H1 (cell line): ENCODE measurements around the gene MFN1. TPM values are rescaled to one million over a fixed set of nuclear protein-coding genes. Genes with fewer than 3 reads are reported as not detected.

Experiments
- CTCF ChIA-PET: fragments of 300-600 bp; sonication (Branson Sonifier 250); formaldehyde crosslinking; loops from one replicate; lab custom pipeline; 2021; ENCODE audit not compliant: partially characterized antibody; lab: Charles Lee
- POLR2A ChIA-PET: fragments of 300-600 bp; sonication (Branson Sonifier 250); formaldehyde crosslinking; loops from one replicate; lab custom pipeline; 2021; ENCODE audit warnings: inconsistent platforms; ENCODE audit not compliant: partially characterized antibody; lab: Charles Lee
- DNase-seq, 2 experiments: peaks; one replicate each; pipeline versions ENCODE4 v3.0.0 to v3.0.0-alpha.2; 2010 to 2022; ENCODE audit warnings: low spot score in 2 of 2, low read depth in 1 of 2, mixed read lengths in 1 of 2
- FAIRE-seq: peaks from 2 replicates; lab custom pipeline; 2011; peaks lifted over from hg19 to GRCh38; lab: Jason Lieb, UNC
- H2AFZ ChIP-seq: 2 replicates; pipeline ENCODE4 v1.8.1; 2012; ENCODE audit warnings: low read length, inconsistent platforms
- H2AK5ac ChIP-seq: 2 replicates; pipeline ENCODE4 v1.6.1; 2013; ENCODE audit warnings: low read depth, low read length
- H2BK120ac ChIP-seq: replicated peaks from 2 replicates; pipeline ENCODE3; 2013; ENCODE audit warnings: low read depth, low read length, inconsistent platforms
- H2BK12ac ChIP-seq: 2 replicates; pipeline ENCODE4 v1.6.1; 2013; ENCODE audit warnings: low read depth, low read length
- H2BK15ac ChIP-seq: 2 replicates; pipeline ENCODE4 v1.6.1; 2013; ENCODE audit warnings: low read length
- H2BK20ac ChIP-seq: 2 replicates; pipeline ENCODE4 v1.6.1; 2013; ENCODE audit warnings: low read length
- H2BK5ac ChIP-seq: 2 replicates; pipeline ENCODE4 v1.6.1; 2013; ENCODE audit warnings: low read depth, low read length
- H3K14ac ChIP-seq: 2 replicates; pipeline ENCODE4 v1.6.1; 2013; ENCODE audit warnings: inconsistent platforms; ENCODE audit not compliant: insufficient read length
- H3K18ac ChIP-seq: 2 replicates; pipeline ENCODE4 v1.6.1; 2013; ENCODE audit warnings: low read length; ENCODE audit errors: extremely low read depth
- H3K23ac ChIP-seq: 2 replicates; pipeline ENCODE4 v1.6.1; 2013; ENCODE audit warnings: inconsistent platforms; ENCODE audit not compliant: insufficient read length
- H3K23me2 ChIP-seq: 2 replicates; pipeline ENCODE4 v1.6.1; 2013; ENCODE audit warnings: low read depth, low read length
- H3K27ac ChIP-seq: 2 replicates; pipeline ENCODE4 v1.6.1; 2011; ENCODE audit warnings: low read depth, low read length, inconsistent platforms
- H3K27me3 ChIP-seq, 4 experiments: replicated peaks in 1 of 4; 1 replicate in 1 of 4; 2 replicates in 3 of 4; pipeline versions ENCODE4 v1.6.1 to v1.8.1; 2011 to 2013; ENCODE audit warnings: low read length in 3 of 4, mild to moderate bottlenecking in 3 of 4, inconsistent platforms in 2 of 4, mixed read lengths in 2 of 4, moderate library complexity in 1 of 4; ENCODE audit not compliant: control insufficient read depth in 3 of 4, insufficient read depth in 3 of 4; ENCODE audit errors: extremely low read depth in 1 of 4
- H3K36me3 ChIP-seq, 4 experiments: 2 replicates each; pipeline versions ENCODE4 v1.6.1 to v1.8.1; 2011 to 2013; ENCODE audit warnings: mild to moderate bottlenecking in 4 of 4, low read length in 3 of 4, moderate library complexity in 2 of 4, control low read depth in 1 of 4, inconsistent platforms in 1 of 4; ENCODE audit not compliant: insufficient read depth in 4 of 4, control insufficient read depth in 2 of 4
- H3K4ac ChIP-seq: replicated peaks from 2 replicates; pipeline ENCODE3; 2013; ENCODE audit warnings: low read length, low read depth, mixed read lengths, inconsistent platforms; ENCODE audit not compliant: insufficient read length
- H3K4me1 ChIP-seq, 4 experiments: replicated peaks in 1 of 4; 1 replicate in 1 of 4; 2 replicates in 3 of 4; pipeline versions ENCODE4 v1.6.1 to v1.8.1; 2011 to 2013; ENCODE audit warnings: low read length in 3 of 4, inconsistent platforms in 2 of 4, mixed read lengths in 1 of 4; ENCODE audit not compliant: insufficient read depth in 4 of 4, control insufficient read depth in 3 of 4
- H3K4me2 ChIP-seq, 2 experiments: 2 replicates each; pipeline versions ENCODE4 v1.6.1 to v1.8.1; 2011 to 2013; ENCODE audit warnings: low read depth in 2 of 2, low read length in 2 of 2, control low read depth in 1 of 2, inconsistent platforms in 1 of 2, mild to moderate bottlenecking in 1 of 2; ENCODE audit not compliant: insufficient read depth in 1 of 2
- H3K4me3 ChIP-seq, 4 experiments: fragments of 200-600, 300-600 bp in 1 of 4; sonication (generic), shearing (Covaris generic), sonication (Bioruptor Twin) in 1 of 4; 2 replicates each; pipeline versions ENCODE4 v1.5.1 to v1.8.1; 2011 to 2016; ENCODE audit warnings: low read length in 4 of 4, low read depth in 3 of 4, control low read depth in 2 of 4, inconsistent platforms in 2 of 4, mild to moderate bottlenecking in 2 of 4, mixed read lengths in 1 of 4, moderate library complexity in 1 of 4; ENCODE audit not compliant: insufficient read depth in 2 of 4; ENCODE audit errors: extremely low read depth in 1 of 4
- H3K56ac ChIP-seq: replicated peaks from 2 replicates; pipeline ENCODE3; 2013; ENCODE audit warnings: low read depth, mild to moderate bottlenecking, mixed read lengths, low read length, inconsistent platforms; ENCODE audit not compliant: insufficient read length
- H3K79me1 ChIP-seq: 2 replicates; pipeline ENCODE4 v1.6.1; 2013; ENCODE audit warnings: low read depth, low read length, control low read depth
- H3K79me2 ChIP-seq, 2 experiments: 2 replicates each; pipeline versions ENCODE4 v1.6.1 to v1.8.1; 2012 to 2013; ENCODE audit warnings: low read length in 2 of 2, mild to moderate bottlenecking in 2 of 2, inconsistent platforms in 1 of 2; ENCODE audit not compliant: insufficient read depth in 2 of 2, control insufficient read depth in 1 of 2
- H3K9ac ChIP-seq, 4 experiments: replicated peaks in 1 of 4; 1 replicate in 1 of 4; 2 replicates in 3 of 4; pipeline versions ENCODE4 v1.6.1 to v1.8.1; 2011 to 2013; ENCODE audit warnings: low read depth in 3 of 4, low read length in 3 of 4, control low read depth in 2 of 4, mild to moderate bottlenecking in 2 of 4, moderate library complexity in 2 of 4, inconsistent platforms in 1 of 4; ENCODE audit errors: extremely low read depth in 1 of 4
- H3K9me3 ChIP-seq, 2 experiments: 2 replicates each; pipeline versions ENCODE4 v1.6.1 to v1.8.1; 2012 to 2013; ENCODE audit warnings: mild to moderate bottlenecking in 2 of 2, moderate library complexity in 2 of 2, control low read depth in 1 of 2, inconsistent platforms in 1 of 2, low read depth in 1 of 2, low read length in 1 of 2, mixed read lengths in 1 of 2; ENCODE audit not compliant: insufficient read depth in 2 of 2
- H4K20me1 ChIP-seq, 2 experiments: replicated peaks in 1 of 2; 2 replicates each; pipeline versions ENCODE3 to v1.8.1; 2011 to 2013; ENCODE audit warnings: inconsistent platforms in 2 of 2, low read length in 2 of 2, mild to moderate bottlenecking in 1 of 2; ENCODE audit not compliant: insufficient read depth in 2 of 2, control insufficient read depth in 1 of 2
- H4K5ac ChIP-seq: 2 replicates; pipeline ENCODE4 v1.6.1; 2013; ENCODE audit warnings: low read length, low read depth, mixed read lengths, inconsistent platforms; ENCODE audit not compliant: insufficient read length
- H4K8ac ChIP-seq: 2 replicates; pipeline ENCODE4 v1.8.0; 2013; ENCODE audit warnings: mild to moderate bottlenecking, moderate library complexity, low read length, inconsistent platforms; ENCODE audit not compliant: insufficient read depth; ENCODE audit errors: extremely low read depth
- H4K91ac ChIP-seq: replicated peaks from 2 replicates; pipeline ENCODE3; 2013; ENCODE audit warnings: low read length, mixed read lengths, inconsistent platforms; ENCODE audit not compliant: insufficient read length
- BCL11A ChIP-seq, 2 experiments: IDR thresholded peaks; one replicate each; pipeline ENCODE4 v1.6.1; 2011; ENCODE audit warnings: low read depth in 2 of 2, low read length in 2 of 2, mild to moderate bottlenecking in 2 of 2
- CHD1 ChIP-seq: IDR thresholded peaks from 2 replicates; pipeline ENCODE4 v1.6.1; 2012; ENCODE audit warnings: low read depth, low read length, improper control_type of control experiment
- CHD2 ChIP-seq: IDR thresholded peaks from 2 replicates; pipeline ENCODE4 v1.6.1; 2012; ENCODE audit warnings: low read length, improper control_type of control experiment
- GTF2F1 ChIP-seq: IDR thresholded peaks from 2 replicates; pipeline ENCODE4 v1.6.1; 2012; ENCODE audit warnings: low read depth, low read length, improper control_type of control experiment, borderline replicate concordance
- SP1 ChIP-seq: IDR thresholded peaks from 2 replicates; pipeline ENCODE4 v1.6.1; 2011; ENCODE audit warnings: low read depth, low read length
- TBP ChIP-seq: IDR thresholded peaks from 2 replicates; pipeline ENCODE4 v1.6.1; 2011; ENCODE audit warnings: low read depth, low read length, improper control_type of control experiment
- ZNF274 ChIP-seq: IDR thresholded peaks from 2 replicates; pipeline ENCODE4 v1.7.0; 2012; ENCODE audit warnings: low read length, borderline replicate concordance; ENCODE audit errors: extremely low read depth
- WGBS, 2 experiments: shearing (Covaris generic) in 1 of 2; methylation state at CpG; one replicate each; pipeline versions ENCODE4 v1.1.6 to v1.1.7; 2013 to 2015; ENCODE audit warnings: low lambda C conversion rate in 2 of 2, mixed read lengths in 2 of 2, inconsistent platforms in 1 of 2, low coverage in 1 of 2, missing lambda C conversion rate in 1 of 2; ENCODE audit not compliant: insufficient replicate concordance in 2 of 2, insufficient coverage in 1 of 2, insufficient read length in 1 of 2; ENCODE audit errors: extremely low coverage in 1 of 2, missing lambda C conversion rate in 1 of 2; 5-methylcytosine and 5-hydroxymethylcytosine counted together
- polyA plus RNA-seq, 7 experiments: library from polyadenylated mRNA; depleted of rRNA in 3 of 7; stranded (reverse) in 5 of 7; unstranded in 2 of 7; fragments of >200 nt in 5 of 7; fragments of 200-250 nt in 2 of 7; gene quantifications; 1 replicate in 5 of 7; 2 replicates in 1 of 7; 4 replicates in 1 of 7; pipeline versions ENCODE4 v1.2.1 to v1.2.3, GENCODE V29; 2011 to 2013; ENCODE audit warnings: missing spikeins in 2 of 7, mixed read lengths in 2 of 7
- total RNA-seq: library from RNA; stranded (reverse); fragmentation: NEBNext Ultra II Directional; extraction: Animal tissue kit (Norgen Biotek cat#: 25700); gene quantifications from 2 replicates; pipeline ENCODE4 v1.2.1, GENCODE V29; 2021
- TF ChIP-seq, protein P1 (sequence below), 3 experiments: IDR thresholded peaks; 1 replicate in 2 of 3; 2 replicates in 1 of 3; pipeline versions ENCODE4 v1.5.1 to v1.6.1; 2011; ENCODE audit warnings: low read length in 3 of 3, mild to moderate bottlenecking in 3 of 3, inconsistent platforms in 2 of 3, low read depth in 1 of 3, moderate library complexity in 1 of 3; ENCODE audit not compliant: insufficient read depth in 1 of 3; ENCODE audit errors: control extremely low read depth in 1 of 3

MFN1 gene
- total and polyA plus RNA-seq, 2 of the 8 experiments (the other 6 are each of a cell fraction or from before 2014, with no cell fraction given), result 9.1 to 35.6 TPM

DNA sequence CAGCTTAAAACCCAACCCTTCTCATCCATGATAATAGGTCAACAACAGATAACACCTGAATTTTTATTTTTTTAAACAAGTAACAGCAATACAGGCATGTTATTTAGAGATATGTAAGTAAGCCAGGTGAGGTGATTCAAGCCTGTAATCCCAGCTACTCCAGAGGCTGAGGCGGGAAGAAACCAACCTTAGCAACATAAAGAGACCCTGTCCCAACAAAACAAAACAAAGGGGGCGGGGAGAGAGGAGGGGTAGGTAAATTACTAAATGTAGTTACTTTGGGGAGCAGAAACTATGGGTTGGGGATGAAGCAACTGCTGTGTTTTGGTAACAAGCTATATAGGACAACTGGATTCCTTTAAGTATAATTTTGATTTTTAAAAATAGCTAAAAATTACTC, 56.8 kb downstream of the MFN1 start:
- H4K20me1 ChIP-seq, result no peaks in the 10 kb centered on the region
- no peaks in the 10 kb centered on the region for H3K79me1 ChIP-seq
- no peak for TF ChIP-seq CHD1
- no peak for TF ChIP-seq BCL11A (IDR thresholded peaks at IDR 0.05; ENCODE audit: low read depth in 2 of 2, low read length in 2 of 2)
- TF ChIP-seq SP1, result no peak
- no peak for TF ChIP-seq ZNF274
- TF ChIP-seq GTF2F1, result no peak
- TF ChIP-seq, protein P1, sequence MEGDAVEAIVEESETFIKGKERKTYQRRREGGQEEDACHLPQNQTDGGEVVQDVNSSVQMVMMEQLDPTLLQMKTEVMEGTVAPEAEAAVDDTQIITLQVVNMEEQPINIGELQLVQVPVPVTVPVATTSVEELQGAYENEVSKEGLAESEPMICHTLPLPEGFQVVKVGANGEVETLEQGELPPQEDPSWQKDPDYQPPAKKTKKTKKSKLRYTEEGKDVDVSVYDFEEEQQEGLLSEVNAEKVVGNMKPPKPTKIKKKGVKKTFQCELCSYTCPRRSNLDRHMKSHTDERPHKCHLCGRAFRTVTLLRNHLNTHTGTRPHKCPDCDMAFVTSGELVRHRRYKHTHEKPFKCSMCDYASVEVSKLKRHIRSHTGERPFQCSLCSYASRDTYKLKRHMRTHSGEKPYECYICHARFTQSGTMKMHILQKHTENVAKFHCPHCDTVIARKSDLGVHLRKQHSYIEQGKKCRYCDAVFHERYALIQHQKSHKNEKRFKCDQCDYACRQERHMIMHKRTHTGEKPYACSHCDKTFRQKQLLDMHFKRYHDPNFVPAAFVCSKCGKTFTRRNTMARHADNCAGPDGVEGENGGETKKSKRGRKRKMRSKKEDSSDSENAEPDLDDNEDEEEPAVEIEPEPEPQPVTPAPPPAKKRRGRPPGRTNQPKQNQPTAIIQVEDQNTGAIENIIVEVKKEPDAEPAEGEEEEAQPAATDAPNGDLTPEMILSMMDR (IDR thresholded peaks at IDR 0.05; ENCODE audit: control extremely low read depth in 1 of 3, insufficient read depth in 1 of 3, low read depth in 1 of 3, low read length in 3 of 3), result no peak
- TF ChIP-seq CHD2, result no peak
- no peak for TF ChIP-seq TBP
- TF ChIP-seq, all 59 proteins: peak for 0
- Histone ChIP-seq H3K56ac (no peak overlapping the region), H3K4me1 (peaks cover 0 to 13% (median 4%) of the 10 kb centered on the region in 4 experiments; a peak in 3 of 7 replicates), H3K9me3 (no peaks in the 10 kb centered on the region), H3K27me3 (no peaks in the 10 kb centered on the region), H3K4me2 (no peak overlapping the region), H3K4me3 (no peak overlapping the region), H2BK20ac (no peak overlapping the region), H4K8ac (no peak overlapping the region), H4K5ac (no peak overlapping the region), H3K36me3 (peaks cover 0 to 4% (median 0%) of the 10 kb centered on the region in 4 experiments; a peak in 1 of 8 replicates), H2BK15ac (no peak overlapping the region), H4K91ac (no peak overlapping the region), H2AFZ (no peak overlapping the region), H3K27ac (no peak overlapping the region), H2BK5ac (no peak overlapping the region), H3K4ac (no peak overlapping the region), H3K9ac (no peak overlapping the region), H3K23me2 (no peaks in the 10 kb centered on the region), H2BK120ac (no peak overlapping the region), H3K23ac (no peak overlapping the region), H3K79me2 (no peaks in the 10 kb centered on the region), H2BK12ac (no peak overlapping the region), H2AK5ac (no peak overlapping the region), H3K14ac (no peak overlapping the region), H3K18ac (no peak overlapping the region)
- WGBS, 2 experiments, result 49% methylated on average over 2 of the region's 2 CpGs; no CpG with 5 or more reads in 1 of the 2 experiments
- CTCF ChIA-PET, result interaction anchor here (0.6 to 0.9 kb wide), 2 partner anchors 157 to 257 kb away, joined by 3 read pairs; no protein-coding TSS in a partner anchor
- FAIRE-seq (no peak), DNase-seq (no peak)
- POLR2A ChIA-PET, result interaction anchor here (2.2 kb wide), 1 partner anchor 158 kb away, joined by 8 read pairs; the partner anchor contains the start of gene ACTL6A
